Osteoblast (primary cell): ENCODE measurements around the gene BRSK2. TPM values are rescaled to one million over a fixed set of nuclear protein-coding genes. Genes with fewer than 3 reads are reported as not detected.
"Not testable (repeated sequence)": the region's sequence is repeated elsewhere in the genome, so short reads cannot be mapped to it uniquely, and the experiment has no call there.

Experiments
- DNase-seq: peaks from one replicate; pipeline ENCODE4 v3.0.0; 2011; ENCODE audit warnings: low spot score, mixed read lengths; ENCODE audit not compliant: insufficient read length; ENCODE audit errors: missing footprints
- H2AFZ ChIP-seq: 2 replicates; pipeline ENCODE4 v1.6.0; 2011; ENCODE audit warnings: mild to moderate bottlenecking, low read length
- H3K27ac ChIP-seq: 2 replicates; pipeline ENCODE4 v1.5.1; 2011; ENCODE audit warnings: mild to moderate bottlenecking, low read depth, low read length, moderate library complexity
- H3K27me3 ChIP-seq: 2 replicates; pipeline ENCODE4 v1.6.0; 2012; ENCODE audit warnings: mild to moderate bottlenecking, control low read depth, inconsistent platforms, low read length, moderate library complexity; ENCODE audit not compliant: insufficient read depth
- H3K36me3 ChIP-seq: 2 replicates; pipeline ENCODE4 v1.5.1; 2011; ENCODE audit warnings: mild to moderate bottlenecking, low read length, control low read depth, moderate library complexity; ENCODE audit not compliant: insufficient read depth
- H3K4me1 ChIP-seq: 2 replicates; pipeline ENCODE4 v1.5.1; 2011; ENCODE audit warnings: mild to moderate bottlenecking, low read length, control low read depth, moderate library complexity; ENCODE audit not compliant: insufficient read depth
- H3K4me2 ChIP-seq: 2 replicates; pipeline ENCODE4 v1.6.0; 2011; ENCODE audit warnings: mild to moderate bottlenecking, low read length; ENCODE audit not compliant: insufficient read depth
- H3K4me3 ChIP-seq: fragments of 200-600 bp; sonication (generic); 3 replicates; pipeline ENCODE4 v1.5.1; 2012; ENCODE audit warnings: mild to moderate bottlenecking, low read length, inconsistent platforms; ENCODE audit not compliant: insufficient read depth
- H3K79me2 ChIP-seq: 2 replicates; pipeline ENCODE4 v1.6.0; 2012; ENCODE audit warnings: mild to moderate bottlenecking, low read length, control low read depth, inconsistent platforms; ENCODE audit not compliant: insufficient read depth
- H3K9me3 ChIP-seq: 2 replicates; pipeline ENCODE4 v1.5.1; 2011; ENCODE audit warnings: low read depth, low read length, control low read depth
- H4K20me1 ChIP-seq: 2 replicates; pipeline ENCODE4 v1.6.0; 2012; ENCODE audit warnings: mild to moderate bottlenecking, low read length, control low read depth; ENCODE audit not compliant: insufficient read depth
- total RNA-seq: library from RNA; depleted of rRNA; stranded (reverse); fragments of >200 nt; gene quantifications from 2 replicates; pipeline ENCODE4 v1.2.3, GENCODE V29; 2012
- TF ChIP-seq, protein P1 (sequence below): IDR thresholded peaks from 2 replicates; pipeline ENCODE4 v1.5.1; 2011; ENCODE audit warnings: mild to moderate bottlenecking, low read depth, low read length, moderate library complexity; ENCODE audit errors: extremely low read depth

Gene BRSK2
- total RNA-seq, 1 donor, result 0.36 TPM

DNA sequence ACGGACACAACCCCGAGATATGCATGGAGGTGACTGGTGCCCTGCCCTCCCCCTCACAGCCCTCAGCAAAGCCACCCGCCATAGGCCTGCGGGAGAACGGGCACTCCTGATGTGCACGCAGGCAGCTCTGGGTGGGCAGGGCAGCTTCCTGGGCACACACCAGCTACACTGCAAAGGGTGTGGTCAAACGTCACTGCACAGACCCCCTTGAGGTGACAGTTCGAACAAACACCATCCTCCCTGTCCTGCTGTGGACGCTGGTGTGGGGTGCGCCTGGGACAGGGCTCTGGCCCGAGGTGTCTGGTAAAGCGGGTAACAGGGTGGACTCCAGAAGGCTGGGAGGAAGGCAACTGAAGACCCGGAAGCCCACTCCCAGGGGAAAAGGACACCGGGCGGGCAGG is 118.8 kb downstream of the BRSK2 start:
- DNase-seq, result peak; percentile 25
- TF ChIP-seq, protein P1, sequence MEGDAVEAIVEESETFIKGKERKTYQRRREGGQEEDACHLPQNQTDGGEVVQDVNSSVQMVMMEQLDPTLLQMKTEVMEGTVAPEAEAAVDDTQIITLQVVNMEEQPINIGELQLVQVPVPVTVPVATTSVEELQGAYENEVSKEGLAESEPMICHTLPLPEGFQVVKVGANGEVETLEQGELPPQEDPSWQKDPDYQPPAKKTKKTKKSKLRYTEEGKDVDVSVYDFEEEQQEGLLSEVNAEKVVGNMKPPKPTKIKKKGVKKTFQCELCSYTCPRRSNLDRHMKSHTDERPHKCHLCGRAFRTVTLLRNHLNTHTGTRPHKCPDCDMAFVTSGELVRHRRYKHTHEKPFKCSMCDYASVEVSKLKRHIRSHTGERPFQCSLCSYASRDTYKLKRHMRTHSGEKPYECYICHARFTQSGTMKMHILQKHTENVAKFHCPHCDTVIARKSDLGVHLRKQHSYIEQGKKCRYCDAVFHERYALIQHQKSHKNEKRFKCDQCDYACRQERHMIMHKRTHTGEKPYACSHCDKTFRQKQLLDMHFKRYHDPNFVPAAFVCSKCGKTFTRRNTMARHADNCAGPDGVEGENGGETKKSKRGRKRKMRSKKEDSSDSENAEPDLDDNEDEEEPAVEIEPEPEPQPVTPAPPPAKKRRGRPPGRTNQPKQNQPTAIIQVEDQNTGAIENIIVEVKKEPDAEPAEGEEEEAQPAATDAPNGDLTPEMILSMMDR, result no peak
- no peaks in the 10 kb centered on the region for H3K36me3 ChIP-seq
- no peaks in the 10 kb centered on the region for H3K9me3 ChIP-seq
- no peak overlapping the region for H2AFZ ChIP-seq
- H3K27ac ChIP-seq, result no peak overlapping the region
- H3K4me3 ChIP-seq, result no peak overlapping the region
- peaks cover 76% of the 10 kb centered on the region for H4K20me1 ChIP-seq
- no peaks in the 10 kb centered on the region for H3K27me3 ChIP-seq
- H3K4me2 ChIP-seq, result no peak overlapping the region
- peaks cover 53% of the 10 kb centered on the region for H3K79me2 ChIP-seq
- H3K4me1 ChIP-seq, result peaks cover 6% of the 10 kb centered on the region

DNA sequence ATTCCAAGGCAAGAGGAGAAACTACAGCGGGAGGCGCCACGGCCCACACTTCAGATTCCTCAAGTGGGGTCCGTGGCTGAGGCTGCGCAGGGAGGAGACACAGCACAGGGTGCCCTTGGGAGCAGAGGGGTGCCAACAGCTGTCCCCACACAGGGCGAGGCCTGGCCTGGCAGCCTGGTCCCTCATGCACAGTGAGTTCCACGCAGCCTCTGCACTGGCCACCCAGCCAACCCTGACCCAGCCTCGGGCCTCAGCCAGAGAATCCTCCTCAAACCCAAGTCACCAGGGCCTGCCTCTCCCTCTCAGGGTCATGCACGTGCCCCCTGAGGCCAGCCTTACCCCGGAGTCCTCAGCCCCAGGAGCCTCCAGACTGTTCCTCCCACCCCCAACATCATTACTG is 119.3 kb downstream of the BRSK2 start:
- Histone ChIP-seq H3K27ac (no peak overlapping the region), H3K27me3 (no peaks in the 10 kb centered on the region), H3K4me3 (no peak overlapping the region), H4K20me1 (peaks cover 76% of the 10 kb centered on the region), H3K79me2 (peaks cover 53% of the 10 kb centered on the region), H3K4me2 (no peak overlapping the region), H2AFZ (no peak overlapping the region), H3K4me1 (peaks cover 6% of the 10 kb centered on the region), H3K36me3 (no peaks in the 10 kb centered on the region), H3K9me3 (no peaks in the 10 kb centered on the region)
- DNase-seq, result peak; percentile 57
- TF ChIP-seq, protein P1, result no peak

DNA sequence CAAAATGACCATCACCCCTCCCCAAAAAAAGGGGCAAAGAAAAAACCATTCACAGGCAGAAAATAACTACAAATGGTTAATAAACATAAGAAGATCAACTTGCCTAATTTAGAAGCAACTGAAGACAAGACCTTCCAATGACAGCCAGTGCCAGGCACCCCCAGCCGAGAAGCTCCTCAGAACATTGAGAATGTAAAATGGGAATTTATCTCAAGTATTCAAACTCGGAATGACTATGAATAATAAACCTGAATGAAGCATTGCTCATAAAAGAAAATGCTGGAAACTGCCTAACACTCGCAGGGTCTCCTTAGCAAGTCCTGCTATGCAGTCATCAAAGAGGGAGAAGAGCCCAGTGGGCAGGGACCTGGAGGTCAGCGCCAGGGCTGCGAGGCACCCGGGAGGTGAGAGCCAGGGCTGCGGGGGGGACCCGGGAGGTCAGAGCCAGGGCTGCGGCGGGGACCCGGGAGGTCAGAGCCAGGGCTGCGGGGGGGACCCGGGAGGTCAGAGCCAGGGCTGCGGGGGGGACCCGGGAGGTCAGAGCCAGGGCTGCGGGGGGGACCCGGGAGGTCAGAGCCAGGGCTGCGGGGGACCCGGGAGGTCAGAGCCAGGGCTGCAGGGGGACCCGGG is 120.0 kb downstream of the BRSK2 start:
- peaks cover 76% of the 10 kb centered on the region for H4K20me1 ChIP-seq
- peaks cover 53% of the 10 kb centered on the region for H3K79me2 ChIP-seq
- TF ChIP-seq, protein P1, result no peak
- no peak overlapping the region for H3K4me2 ChIP-seq
- H3K36me3 ChIP-seq, result no peaks in the 10 kb centered on the region
- no peak overlapping the region for H2AFZ ChIP-seq
- no peaks in the 10 kb centered on the region for H3K27me3 ChIP-seq
- peaks cover 6% of the 10 kb centered on the region for H3K4me1 ChIP-seq
- H3K4me3 ChIP-seq, result no peak overlapping the region
- H3K9me3 ChIP-seq, result no peaks in the 10 kb centered on the region
- H3K27ac ChIP-seq, result no peak overlapping the region
- DNase-seq, result peak; percentile 87

DNA sequence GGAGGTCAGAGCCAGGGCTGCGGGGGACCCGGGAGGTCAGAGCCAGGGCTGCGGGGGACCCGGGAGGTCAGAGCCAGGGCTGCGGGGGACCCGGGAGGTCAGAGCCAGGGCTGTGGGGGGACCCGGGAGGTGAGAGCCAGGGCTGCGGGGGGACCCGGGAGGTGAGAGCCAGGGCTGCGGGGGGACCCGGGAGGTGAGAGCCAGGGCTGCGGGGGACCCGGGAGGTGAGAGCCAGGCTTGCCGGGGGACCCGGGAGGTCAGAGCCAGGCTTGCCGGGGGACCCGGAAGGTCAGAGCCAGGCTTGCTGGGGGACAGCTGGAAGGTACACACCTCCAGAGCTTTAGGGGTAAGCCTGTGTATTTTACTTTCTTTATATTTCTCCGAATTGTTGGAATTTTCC is 120.6 kb downstream of the BRSK2 start:
- H3K4me1 ChIP-seq, H3K27me3 ChIP-seq, H3K4me3 ChIP-seq, H2AFZ ChIP-seq, H3K27ac ChIP-seq, H3K9me3 ChIP-seq, H3K36me3 ChIP-seq, H3K4me2 ChIP-seq: not testable (repeated sequence)
- Histone ChIP-seq H3K79me2 (peaks cover 55% of the 10 kb centered on the region), H4K20me1 (peaks cover 78% of the 10 kb centered on the region)
- peak; percentile 37 for DNase-seq
